Bone marrow (tissue), 2 donors: ENCODE measurements around the gene TP63.
"Not testable (repeated sequence)": the region's sequence is repeated elsewhere in the genome, so short reads cannot be mapped to it uniquely, and the experiment has no call there.

Experiments
- DNase-seq, 2 donors: peaks; one replicate each; lab custom pipeline; 2025; lab: John Stamatoyannopoulos, UW

TP63 gene

GRCh38 chr3:189626286-189626685 is 4.9 kb upstream of the TP63 start:
- DNase-seq: no peak

GRCh38 chr3:189629803-189630455 is 1.3 kb upstream of the TP63 start:
- DNase-seq: no peak

GRCh38 chr3:189630767-189631372 is 319 bp upstream of the TP63 start:
- DNase-seq: no peak

- no peak for DNase-seq
Observed at GRCh38 chr3:189631409-189631808, 220 bp downstream of the TP63 start.

GRCh38 chr3:189632242-189632641 is 1.1 kb downstream of the TP63 start:
- DNase-seq: no peak

DNA sequence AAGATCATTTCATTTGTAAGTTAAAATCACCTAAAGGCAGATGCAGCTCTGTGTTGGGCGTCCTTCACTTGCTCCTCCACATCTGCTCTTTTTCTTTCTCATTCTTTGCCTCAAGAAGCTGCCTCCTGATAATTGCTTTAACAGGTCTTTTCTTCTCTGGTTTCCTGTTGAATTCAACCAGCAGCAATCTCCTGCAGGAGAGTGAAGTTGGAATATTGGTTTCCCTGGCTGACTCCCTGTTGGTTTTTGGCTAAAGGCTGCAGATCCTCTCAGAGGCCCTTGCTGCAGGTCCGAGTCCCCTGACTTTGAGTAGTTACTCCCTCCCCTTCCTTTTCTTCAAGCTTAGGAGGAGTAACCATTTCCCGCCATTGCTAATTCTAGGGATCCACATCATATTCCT is 4.2 kb downstream of the TP63 start:
- no peak for DNase-seq

DNA sequence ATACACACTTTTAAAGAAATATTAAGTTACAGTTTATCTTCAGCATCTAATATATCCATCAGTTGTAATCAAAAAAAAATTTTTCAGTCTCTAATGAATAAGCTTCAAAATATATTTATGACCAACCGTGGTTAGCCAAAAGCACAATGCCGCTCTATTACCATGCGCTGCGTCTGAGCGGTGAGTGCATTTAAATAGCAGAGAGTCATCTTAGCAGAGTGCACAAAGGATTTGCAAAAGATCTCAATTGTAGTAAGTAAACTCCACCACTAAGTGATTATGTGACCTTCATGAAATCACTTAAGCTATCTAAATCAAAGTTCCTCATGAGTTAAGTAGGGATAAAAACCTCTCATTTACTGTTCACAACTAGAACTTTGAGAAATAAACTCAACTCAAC is 4.9 kb downstream of the TP63 start:
- no peak for DNase-seq

GRCh38 chr3:189637750-189638149 is 6.6 kb downstream of the TP63 start:
- no peak for DNase-seq

DNA sequence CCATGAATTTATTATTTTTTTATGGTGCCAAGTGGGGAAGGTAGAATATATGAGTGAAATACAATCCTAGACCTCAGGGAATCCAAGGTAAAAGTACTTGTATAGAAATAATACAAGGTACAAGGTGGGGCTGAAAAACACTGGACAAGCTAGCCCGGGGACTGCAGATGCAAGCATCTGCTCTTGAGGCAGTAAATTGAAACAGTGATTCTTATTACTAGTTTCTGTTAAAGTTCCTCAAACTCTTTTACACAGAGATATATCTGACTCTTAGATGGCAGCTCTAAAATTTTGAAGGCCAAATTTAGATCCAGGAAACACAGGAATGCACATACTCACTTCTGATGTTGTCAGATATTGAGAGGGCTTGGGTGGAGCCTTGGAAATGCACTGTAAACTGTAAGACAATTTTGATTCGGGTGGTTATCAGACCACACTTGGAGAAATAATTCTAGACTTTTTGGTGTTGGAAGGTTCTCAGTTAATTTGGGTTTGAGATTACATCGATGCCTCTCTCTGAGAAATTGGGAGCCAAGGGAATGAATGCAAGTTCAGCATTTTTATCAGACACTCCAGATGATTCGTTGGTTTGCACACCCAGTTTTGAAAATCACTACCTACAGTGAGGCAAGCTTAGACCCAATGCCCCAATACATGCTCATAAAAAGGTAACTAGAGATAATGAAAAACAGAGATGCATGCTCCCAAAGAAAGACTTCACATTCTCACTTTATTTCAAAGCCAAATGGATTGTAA is 7.3 kb downstream of the TP63 start:
- DNase-seq: no peak

GRCh38 chr3:189641776-189642175 is 10.6 kb downstream of the TP63 start:
- no peak for DNase-seq

DNA sequence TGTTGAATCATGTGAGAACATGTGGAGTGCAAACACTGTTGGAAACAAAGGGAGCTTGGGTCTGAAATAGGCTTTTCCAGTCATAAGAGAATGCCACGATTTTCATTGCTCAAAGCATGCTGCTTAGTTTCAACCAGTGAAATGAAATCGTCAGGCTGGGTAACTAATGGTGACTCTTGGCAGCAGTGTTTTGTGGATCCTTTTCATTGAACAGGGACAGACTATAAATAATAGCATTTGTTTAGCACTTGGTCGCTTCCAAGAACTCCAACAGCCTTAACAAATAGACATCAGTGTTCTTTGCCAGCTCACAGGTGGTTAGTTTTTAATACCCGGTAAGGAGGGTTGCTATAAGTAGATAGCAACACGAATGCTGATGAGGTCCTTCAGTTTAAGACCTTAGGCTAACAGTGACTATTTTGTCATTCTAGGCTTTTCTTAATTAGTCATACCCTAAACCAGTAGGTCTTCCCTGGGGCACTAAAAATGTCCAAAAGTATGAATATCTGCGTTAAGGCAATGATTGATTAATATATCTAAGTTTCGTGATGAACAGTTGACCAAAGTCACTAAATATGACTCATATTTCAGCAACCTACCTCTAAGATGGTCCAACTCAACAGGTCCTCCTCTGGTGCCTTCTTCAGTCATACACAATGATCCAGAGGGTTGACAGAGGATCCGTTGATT is 15.8 kb downstream of the TP63 start:
- DNase-seq: no peak

- DNase-seq: no peak
Observed at GRCh38 chr3:189652042-189652441, 20.9 kb downstream of the TP63 start.

- no peak for DNase-seq
Observed at GRCh38 chr3:189655617-189656016, 24.4 kb downstream of the TP63 start.

DNA sequence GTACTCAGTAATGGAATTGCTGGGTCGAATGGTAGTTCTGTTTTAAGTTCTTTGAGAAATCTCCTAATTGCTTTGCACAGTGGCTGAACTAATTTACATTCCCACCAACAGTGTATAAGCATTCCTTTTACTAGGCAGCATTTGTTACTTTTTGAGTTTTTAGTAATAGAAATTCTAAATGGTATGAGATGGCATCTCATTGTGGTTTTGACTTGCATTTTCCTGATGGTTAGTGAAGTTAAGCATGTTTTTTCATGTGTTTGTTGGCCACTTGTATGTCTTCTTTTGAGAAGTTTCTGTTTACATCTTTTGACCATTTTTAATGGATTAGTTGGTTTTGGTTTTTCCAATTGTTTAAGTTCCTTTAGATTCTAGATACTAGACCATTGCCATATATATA is 28.4 kb downstream of the TP63 start:
- no peak for DNase-seq

DNA sequence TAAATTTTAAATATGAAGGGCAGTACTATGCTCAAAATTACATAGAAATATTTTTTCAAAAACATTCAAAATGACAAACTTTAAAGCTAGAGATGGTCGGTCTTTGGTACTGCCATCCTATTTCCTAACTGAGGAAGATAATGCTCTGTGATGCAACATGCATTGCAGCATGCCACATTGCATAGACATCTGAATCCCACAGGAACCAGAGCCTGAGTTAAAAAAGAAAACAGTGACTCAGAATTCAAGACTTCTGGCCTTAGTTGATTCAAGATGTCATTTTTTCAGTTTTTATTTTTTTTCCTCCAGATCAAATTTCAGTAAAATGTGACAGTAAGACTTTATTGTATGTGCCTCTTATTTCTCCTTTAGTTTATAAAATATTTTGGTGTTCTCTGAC is 33.1 kb downstream of the TP63 start:
- DNase-seq: no peak

DNA sequence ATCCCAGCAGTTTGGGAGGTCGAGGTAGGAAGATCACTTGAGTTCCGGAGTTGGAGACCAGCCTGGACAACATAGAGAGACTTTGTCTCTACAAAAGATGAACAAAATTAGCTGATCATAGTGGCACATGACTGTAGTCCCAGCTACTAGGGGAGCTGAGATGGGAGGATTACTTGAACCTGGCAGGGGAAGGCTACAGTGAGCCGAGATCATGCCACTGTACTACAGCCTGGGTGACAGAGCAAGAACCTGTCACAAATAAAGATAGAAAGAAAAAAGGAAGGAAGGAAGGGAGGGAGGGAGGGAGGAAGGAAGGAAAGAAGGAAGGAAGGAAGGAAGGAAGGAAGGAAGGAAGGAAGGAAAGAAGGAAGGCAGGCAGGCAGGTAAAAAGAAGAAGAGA is 41.2 kb downstream of the TP63 start:
- DNase-seq: not testable (repeated sequence)

DNA sequence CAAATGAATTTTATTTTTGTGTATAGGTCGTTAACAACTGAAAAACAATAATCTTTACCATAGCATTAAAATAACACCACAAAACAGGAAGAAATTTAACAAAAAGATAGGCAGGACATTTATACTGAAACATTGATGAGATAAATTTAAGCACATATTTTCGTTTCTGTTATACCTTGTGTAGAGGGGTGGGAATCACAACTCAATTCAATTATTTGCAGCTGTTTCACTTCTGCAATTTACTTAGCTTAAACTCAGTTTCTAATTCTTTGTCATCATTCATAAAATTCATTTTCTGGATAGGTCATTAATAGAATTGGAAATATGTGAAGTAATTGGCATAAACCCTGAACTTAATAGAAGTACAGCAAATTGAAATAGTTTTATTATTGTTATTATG is 42.3 kb downstream of the TP63 start:
- DNase-seq: no peak

DNA sequence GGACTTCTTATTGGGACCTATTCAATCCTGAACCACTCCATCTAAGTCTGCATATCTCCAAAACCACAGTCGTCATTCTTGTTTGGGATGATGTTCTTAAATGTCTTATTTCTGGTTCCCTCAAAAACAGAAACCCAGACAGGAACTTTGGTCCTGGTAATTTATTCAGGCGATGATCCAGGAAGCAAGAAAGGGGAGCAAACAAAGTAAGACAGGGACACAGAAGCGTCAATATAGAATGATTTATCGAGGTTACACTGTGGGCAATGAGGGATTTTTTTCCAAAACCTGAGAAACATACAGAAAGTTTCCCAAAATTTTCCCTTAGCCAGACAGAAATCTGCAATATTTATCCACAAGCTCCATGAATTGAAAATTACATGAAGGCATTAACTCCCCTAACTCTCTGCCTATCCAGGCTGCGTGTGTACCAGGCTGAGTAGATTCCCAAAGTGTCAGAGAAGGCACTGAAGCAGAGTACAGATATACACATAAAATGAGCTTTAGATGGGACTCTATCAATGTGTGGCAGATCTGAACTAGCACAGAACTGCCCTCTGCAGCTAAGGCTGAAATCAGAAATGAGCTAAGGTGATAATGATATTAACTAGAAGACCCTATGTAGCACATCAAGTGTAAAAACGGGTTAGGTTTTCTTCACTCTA is 43.2 kb downstream of the TP63 start:
- DNase-seq: no peak

DNA sequence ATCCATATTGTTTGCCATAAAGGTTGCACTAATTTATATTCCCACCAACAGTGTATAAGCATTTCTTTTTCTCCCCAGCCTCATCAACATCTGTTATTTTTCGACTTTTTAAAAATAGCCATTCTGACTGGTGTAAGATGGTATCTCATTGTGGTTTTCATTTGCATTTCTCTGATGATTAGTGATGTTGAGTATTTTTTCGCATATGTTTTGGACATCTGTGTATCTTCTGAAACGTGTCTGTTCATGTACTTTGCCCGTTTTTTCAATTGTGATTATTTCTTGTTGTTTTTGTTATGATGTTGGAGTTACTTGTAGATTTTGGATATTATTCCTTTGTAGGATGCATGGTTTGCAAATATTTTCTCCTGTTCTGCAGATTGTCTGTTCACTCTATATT is 46.5 kb downstream of the TP63 start:
- no peak for DNase-seq

DNA sequence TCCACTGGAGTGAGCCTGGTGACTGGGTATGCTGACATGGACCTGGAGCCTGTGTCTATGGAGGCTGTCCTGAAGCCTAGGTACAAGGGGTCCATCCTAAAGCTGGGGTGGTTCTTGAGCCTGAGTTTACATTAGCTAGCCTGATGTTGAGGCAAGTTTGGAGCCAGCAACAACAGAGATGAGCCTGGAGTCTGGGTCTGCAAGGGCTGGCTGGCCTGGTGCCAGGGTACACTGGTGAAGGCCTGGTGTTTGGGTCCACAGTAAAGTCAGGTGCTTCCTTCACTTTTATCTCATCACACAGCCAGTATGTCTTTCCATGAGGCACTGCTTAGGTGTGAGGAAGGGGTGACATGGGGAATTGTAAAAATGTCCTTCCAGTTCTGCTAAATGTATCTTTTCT is 49.5 kb downstream of the TP63 start:
- DNase-seq: no peak

DNA sequence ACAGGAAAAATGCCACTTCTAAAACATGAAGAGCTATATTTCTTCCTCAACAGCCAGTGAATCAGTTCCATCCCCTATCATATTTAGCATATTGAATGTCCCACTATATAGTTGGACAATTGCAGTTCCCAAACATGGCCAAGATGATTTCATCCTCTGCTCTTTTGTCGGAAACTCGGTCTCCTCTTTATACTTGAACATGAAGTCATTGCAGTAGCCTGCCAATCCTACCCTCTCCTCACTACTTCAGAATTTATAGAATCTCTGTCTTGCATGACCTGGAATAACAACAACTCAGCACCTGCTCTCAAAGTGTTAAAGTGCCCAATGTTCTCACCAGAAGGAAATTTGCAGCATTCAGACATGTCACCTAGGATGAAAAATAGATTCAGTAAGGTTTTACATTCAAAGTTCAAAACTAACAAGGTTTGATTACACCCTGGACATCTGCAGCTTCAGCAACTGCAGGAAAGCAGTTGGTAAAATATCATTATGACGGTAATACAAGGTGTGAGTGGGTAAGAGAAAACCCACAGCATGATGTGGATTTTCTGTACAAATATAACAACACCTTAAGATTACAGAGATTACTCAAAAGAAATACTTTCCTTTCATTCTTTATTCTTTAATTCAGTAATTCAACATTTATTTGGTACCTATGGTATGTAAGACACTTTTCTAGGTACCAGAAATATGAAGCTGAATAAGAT is 52.5 kb downstream of the TP63 start:
- no peak for DNase-seq

DNA sequence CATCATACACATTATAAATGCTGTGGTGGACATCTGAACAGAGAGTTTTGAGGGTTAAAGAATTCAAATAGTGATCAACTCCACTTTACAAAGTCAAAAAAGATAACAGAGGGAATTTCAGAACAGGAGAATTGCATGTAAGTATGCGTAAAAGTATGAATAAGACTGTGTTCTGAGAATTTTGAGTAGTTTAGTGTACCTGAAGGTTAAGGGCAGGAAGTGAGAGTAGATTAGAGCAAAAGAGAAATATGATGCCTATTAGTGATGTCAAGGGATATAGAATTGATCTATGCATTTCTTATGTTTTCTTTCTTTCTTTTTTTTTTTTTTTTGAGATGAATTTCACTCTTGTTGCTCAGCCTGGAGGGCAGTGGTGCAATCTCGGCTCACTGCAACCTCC is 53.1 kb downstream of the TP63 start:
- DNase-seq: no peak
